ENCODE data around the gene RBM6. TPM values are rescaled to one million over a fixed set of nuclear protein-coding genes. Genes with fewer than 3 reads are reported as not detected.

The RBM6 gene
- total RNA-seq, 4 donors from 2014 or later, result 89.7 to 256 (median 152) TPM

DNA sequence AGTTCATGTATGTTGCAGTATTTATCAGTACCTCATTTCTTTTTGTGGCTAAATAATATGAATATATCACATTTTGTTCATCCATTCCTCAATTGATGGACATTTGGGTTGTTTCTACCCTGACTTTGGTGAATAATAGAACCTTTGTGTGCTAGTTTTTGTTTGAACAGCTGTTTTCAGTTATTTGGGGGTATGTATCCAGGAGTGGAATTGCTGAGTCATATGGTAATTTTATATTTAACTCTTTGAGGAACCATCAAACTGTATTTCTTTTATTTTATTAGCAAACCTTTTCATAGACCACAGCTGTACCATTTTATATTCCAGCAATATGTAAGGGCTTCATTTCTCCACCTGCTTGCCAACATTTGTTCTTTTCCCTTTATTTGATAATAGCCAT, 110.4 kb downstream of the RBM6 start:
- TF ChIP-seq, protein P1, sequence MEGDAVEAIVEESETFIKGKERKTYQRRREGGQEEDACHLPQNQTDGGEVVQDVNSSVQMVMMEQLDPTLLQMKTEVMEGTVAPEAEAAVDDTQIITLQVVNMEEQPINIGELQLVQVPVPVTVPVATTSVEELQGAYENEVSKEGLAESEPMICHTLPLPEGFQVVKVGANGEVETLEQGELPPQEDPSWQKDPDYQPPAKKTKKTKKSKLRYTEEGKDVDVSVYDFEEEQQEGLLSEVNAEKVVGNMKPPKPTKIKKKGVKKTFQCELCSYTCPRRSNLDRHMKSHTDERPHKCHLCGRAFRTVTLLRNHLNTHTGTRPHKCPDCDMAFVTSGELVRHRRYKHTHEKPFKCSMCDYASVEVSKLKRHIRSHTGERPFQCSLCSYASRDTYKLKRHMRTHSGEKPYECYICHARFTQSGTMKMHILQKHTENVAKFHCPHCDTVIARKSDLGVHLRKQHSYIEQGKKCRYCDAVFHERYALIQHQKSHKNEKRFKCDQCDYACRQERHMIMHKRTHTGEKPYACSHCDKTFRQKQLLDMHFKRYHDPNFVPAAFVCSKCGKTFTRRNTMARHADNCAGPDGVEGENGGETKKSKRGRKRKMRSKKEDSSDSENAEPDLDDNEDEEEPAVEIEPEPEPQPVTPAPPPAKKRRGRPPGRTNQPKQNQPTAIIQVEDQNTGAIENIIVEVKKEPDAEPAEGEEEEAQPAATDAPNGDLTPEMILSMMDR (IDR thresholded peaks at IDR 0.05), result no peak
- TF ChIP-seq EP300 (IDR thresholded peaks at IDR 0.05; ENCODE audit: low read depth), result no peak
- TF ChIP-seq POLR2AphosphoS5 (IDR thresholded peaks at IDR 0.05), result no peak
- TF ChIP-seq POLR2A (IDR thresholded peaks at IDR 0.05), result no peak
- Histone ChIP-seq H3K27me3 (no peaks in the 10 kb centered on the region), H3K4me3 (no peak overlapping the region), H3K9me3 (no peaks in the 10 kb centered on the region), H3K4me1 (no peaks in the 10 kb centered on the region), H3K27ac (no peak overlapping the region), H3K36me3 (peaks cover 0 to 56% (median 19%) of the 10 kb centered on the region in 4 donors)
- DNase-seq, result no peak
- intact Hi-C loops (cut with DNase I; ENCODE audit: low total_unique reads) (no loop called here), in situ Hi-C loops (cut with MboI; ENCODE audit: low pct_ligation_motif_present in 1 of 4, low pct_unique_long_range_greater_than_20kb in 1 of 4, low sequenced_read_pairs in 3 of 4) (no loop called here)

DNA sequence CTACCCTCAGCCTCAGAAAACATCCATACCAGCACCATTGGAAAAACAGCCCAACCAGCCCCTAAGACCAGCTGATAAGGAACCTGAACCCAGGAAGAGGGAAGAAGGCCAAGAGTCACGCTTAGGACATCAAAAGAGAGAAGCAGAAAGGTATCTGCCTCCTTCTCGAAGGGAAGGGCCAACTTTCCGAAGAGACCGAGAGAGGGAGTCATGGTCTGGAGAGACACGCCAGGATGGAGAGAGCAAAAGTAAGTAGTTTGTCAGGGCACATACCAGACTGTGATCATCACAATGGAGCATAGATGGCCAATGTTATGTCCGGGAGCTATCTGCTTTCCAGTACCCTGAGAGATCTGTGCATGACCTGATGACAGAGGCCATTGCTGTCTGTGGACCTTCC, 117.8 kb downstream of the RBM6 start:
- no peak overlapping the region for H3K4me3 ChIP-seq
- no peaks in the 10 kb centered on the region for H3K27me3 ChIP-seq
- no peaks in the 10 kb centered on the region for H3K4me1 ChIP-seq
- H3K9me3 ChIP-seq, result no peaks in the 10 kb centered on the region
- no peak overlapping the region for H3K27ac ChIP-seq
- DNase-seq, result no peak
- intact Hi-C loops (cut with DNase I; ENCODE audit: low total_unique reads) (no loop called here), in situ Hi-C loops (cut with MboI; ENCODE audit: low pct_ligation_motif_present in 1 of 4, low pct_unique_long_range_greater_than_20kb in 1 of 4, low sequenced_read_pairs in 3 of 4) (no loop called here)
- 92 to 94% methylated on average over 4 to 6 of the region's 6 CpGs for WGBS, 2 donors (ENCODE audit: low coverage in 1 of 2)
- peaks cover 0 to 80% (median 34%) of the 10 kb centered on the region in 4 donors for H3K36me3 ChIP-seq
- no peak for TF ChIP-seq POLR2A (IDR thresholded peaks at IDR 0.05)
- TF ChIP-seq, protein P1 (IDR thresholded peaks at IDR 0.05), result no peak
- no peak for TF ChIP-seq POLR2AphosphoS5 (IDR thresholded peaks at IDR 0.05)

DNA sequence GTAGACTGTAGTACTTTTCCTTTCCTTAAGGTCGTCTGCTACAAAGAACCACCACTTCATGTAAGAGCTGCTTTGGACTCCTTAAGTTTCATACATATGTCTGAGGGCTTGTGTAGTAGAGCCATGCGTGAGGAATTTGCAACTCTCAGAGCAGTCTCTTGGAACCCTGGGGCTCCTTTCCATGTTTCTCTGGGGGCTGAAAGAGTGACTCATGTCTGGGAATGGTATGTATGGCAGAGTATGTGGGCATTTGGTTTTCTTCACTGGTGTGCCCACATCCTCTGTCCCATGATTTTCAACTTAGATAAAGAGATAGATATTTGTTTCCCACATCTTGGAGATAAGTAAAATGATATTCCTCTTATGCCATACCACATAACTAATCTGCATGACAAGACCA, 128.2 kb downstream of the RBM6 start:
- no peak for TF ChIP-seq POLR2A (IDR thresholded peaks at IDR 0.05)
- no peak for TF ChIP-seq EP300 (IDR thresholded peaks at IDR 0.05; ENCODE audit: low read depth)
- TF ChIP-seq, protein P1 (IDR thresholded peaks at IDR 0.05), result no peak
- no peak for TF ChIP-seq POLR2AphosphoS5 (IDR thresholded peaks at IDR 0.05)
- Histone ChIP-seq H3K36me3 (peaks cover 0 to 95% (median 51%) of the 10 kb centered on the region in 4 donors), H3K4me1 (no peaks in the 10 kb centered on the region), H3K27me3 (no peaks in the 10 kb centered on the region), H3K4me3 (no peak overlapping the region), H3K27ac (no peak overlapping the region), H3K9me3 (no peaks in the 10 kb centered on the region)
- WGBS, 2 donors (ENCODE audit: low coverage in 1 of 2), result 74 to 92% methylated on average over 2 of the region's 2 CpGs
- intact Hi-C loops (cut with DNase I; ENCODE audit: low total_unique reads), result no loop called here
- in situ Hi-C loops (cut with MboI; ENCODE audit: low pct_ligation_motif_present in 1 of 4, low pct_unique_long_range_greater_than_20kb in 1 of 4, low sequenced_read_pairs in 3 of 4), result no loop called here
- no peak for DNase-seq

DNA sequence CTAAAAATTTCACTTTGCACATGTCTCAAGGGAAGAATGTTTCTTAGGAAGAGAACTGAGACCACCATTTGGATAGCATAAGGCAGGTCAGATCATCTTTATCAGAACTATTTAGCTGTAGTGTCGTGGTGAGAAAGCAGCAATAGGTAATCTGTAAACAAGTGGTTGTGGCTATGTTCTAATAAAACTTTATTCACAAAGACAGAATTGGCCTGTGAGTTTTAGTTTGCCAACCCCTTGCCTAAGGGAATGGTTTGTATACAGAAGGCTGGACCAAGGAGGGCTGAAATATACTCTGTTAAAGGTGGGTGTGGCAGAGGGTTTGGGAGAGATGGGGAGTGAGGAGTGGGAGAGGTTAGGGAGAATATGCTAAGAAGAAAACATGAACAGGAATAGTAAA, 138.1 kb downstream of the RBM6 start:
- H3K27me3 ChIP-seq, result no peaks in the 10 kb centered on the region
- TF ChIP-seq, protein P1 (IDR thresholded peaks at IDR 0.05), result no peak
- TF ChIP-seq EP300 (IDR thresholded peaks at IDR 0.05; ENCODE audit: low read depth), result no peak
- no peak for TF ChIP-seq POLR2AphosphoS5 (IDR thresholded peaks at IDR 0.05)
- TF ChIP-seq POLR2A (IDR thresholded peaks at IDR 0.05), result no peak
- no peak for DNase-seq
- H3K4me3 ChIP-seq, result no peak overlapping the region
- peaks cover 0 to 45% (median 16%) of the 10 kb centered on the region in 4 donors for H3K36me3 ChIP-seq
- no peaks in the 10 kb centered on the region for H3K9me3 ChIP-seq
- H3K27ac ChIP-seq, result no peak overlapping the region
- peaks cover 0 to 11% (median 1%) of the 10 kb centered on the region in 4 donors for H3K4me1 ChIP-seq
- intact Hi-C loops (cut with DNase I; ENCODE audit: low total_unique reads) (no loop called here), in situ Hi-C loops (cut with MboI; ENCODE audit: low pct_ligation_motif_present in 1 of 4, low pct_unique_long_range_greater_than_20kb in 1 of 4, low sequenced_read_pairs in 3 of 4) (no loop called here)
- 97 to 100% methylated on average over 1 of the region's 1 CpG for WGBS, 2 donors (ENCODE audit: low coverage in 1 of 2)
